ENCODE results near the gene ELF5.

GRCh38 chr11:34513682-34514449, at the start of gene ELF5:
- TF ChIP-seq SIN3A (IDR thresholded peaks at IDR 0.05; ENCODE audit: borderline replicate concordance, insufficient read depth, low read length) (no peak), REST (IDR thresholded peaks at IDR 0.05; ENCODE audit: insufficient read depth in 1 of 2, low read depth in 2 of 2, low read length in 2 of 2) (no peak)

All from PFSK-1 (cell line).